MV-4-11 (cell line): ENCODE results near the gene PHF21A.
A peak's percentile ranks its signal among the peaks of the same experiment; 100 is the strongest.

Experiments used
- DNase-seq: peaks from one replicate; lab custom pipeline; 2025; lab: John Stamatoyannopoulos, UW

PHF21A gene

GRCh38 chr11:46121301-46121723 lies at the start of gene PHF21A:
Gene PHF21A, minus strand, starts transcription at chr11:46121454. Its CDS starts 37,235 bp downstream, at chr11:46084219.
- peak; percentile 76 for DNase-seq

GRCh38 chr11:46170797-46171196 lies 49.5 kb upstream of the PHF21A start:
- no peak for DNase-seq

GRCh38 chr11:46162700-46163099 lies 41.4 kb upstream of the PHF21A start:
- DNase-seq: no peak

- no peak for DNase-seq
These were observed 39.9 kb upstream of the PHF21A start for GRCh38 chr11:46161201-46161600.

- no peak for DNase-seq
These were observed 38.8 kb upstream of the PHF21A start for GRCh38 chr11:46160100-46160499.

GRCh38 chr11:46159680-46160079 lies 38.4 kb upstream of the PHF21A start:
- DNase-seq: no peak

- DNase-seq: no peak
These were observed 28.6 kb upstream of the PHF21A start for GRCh38 chr11:46149826-46150225.

- no peak for DNase-seq
These were observed 28.1 kb upstream of the PHF21A start for GRCh38 chr11:46149342-46149741.

- DNase-seq: no peak
These were observed 23.5 kb upstream of the PHF21A start for GRCh38 chr11:46144741-46145140.

- DNase-seq: no peak
These were observed 22.0 kb upstream of the PHF21A start for GRCh38 chr11:46143049-46143806.

GRCh38 chr11:46142561-46142960 lies 21.3 kb upstream of the PHF21A start:
- DNase-seq: no peak

GRCh38 chr11:46141597-46141996 lies 20.3 kb upstream of the PHF21A start:
- DNase-seq: no peak

- no peak for DNase-seq
These were observed 13.3 kb upstream of the PHF21A start for GRCh38 chr11:46134540-46134939.

- DNase-seq: no peak
These were observed 12.8 kb upstream of the PHF21A start for GRCh38 chr11:46134061-46134460.

GRCh38 chr11:46133119-46133518 lies 11.9 kb upstream of the PHF21A start:
- DNase-seq: no peak

GRCh38 chr11:46130286-46130940 lies 9.2 kb upstream of the PHF21A start:
- no peak for DNase-seq

GRCh38 chr11:46129133-46129532 lies 7.9 kb upstream of the PHF21A start:
- DNase-seq: no peak

GRCh38 chr11:46127150-46127638 lies 5.9 kb upstream of the PHF21A start:
- DNase-seq: peak; percentile 97

GRCh38 chr11:46125284-46125683 lies 4.0 kb upstream of the PHF21A start:
- no peak for DNase-seq

- DNase-seq: no peak
These were observed 1.9 kb upstream of the PHF21A start for GRCh38 chr11:46122945-46123715.

GRCh38 chr11:46121724-46122477 lies 647 bp upstream of the PHF21A start:
- peak; percentile 78 for DNase-seq
